ENCODE data around the gene ASB5.
A peak's percentile ranks its signal among the peaks of the same experiment; 100 is the strongest.

The ASB5 gene

GRCh38 chr4:176193938-176194337, 75.1 kb downstream of the ASB5 start:
- Histone ChIP-seq H3K27me3 (replicated peaks; ENCODE audit: control insufficient read depth, insufficient read depth, low read length) (no peaks in the 10 kb centered on the region), H3K36me3 (ENCODE audit: control insufficient read depth, insufficient read depth, low read length) (no peaks in the 10 kb centered on the region), H3K4me3 (replicated peaks; ENCODE audit: low read depth, low read length) (no peak overlapping the region)
- no peak for TF ChIP-seq CTCF (IDR thresholded peaks at IDR 0.05; ENCODE audit: insufficient read depth, low read length, poor library complexity, severe bottlenecking)
- DNase-seq (ENCODE audit: extremely low read depth, insufficient read length), result no peak

GRCh38 chr4:176193126-176193525, 75.9 kb downstream of the ASB5 start:
- Histone ChIP-seq H3K4me3 (replicated peaks; ENCODE audit: low read depth, low read length) (no peak overlapping the region), H3K27me3 (replicated peaks; ENCODE audit: control insufficient read depth, insufficient read depth, low read length) (no peaks in the 10 kb centered on the region), H3K36me3 (ENCODE audit: control insufficient read depth, insufficient read depth, low read length) (no peaks in the 10 kb centered on the region)
- TF ChIP-seq CTCF (IDR thresholded peaks at IDR 0.05; ENCODE audit: insufficient read depth, low read length, poor library complexity, severe bottlenecking), result no peak
- DNase-seq (ENCODE audit: extremely low read depth, insufficient read length), result no peak

GRCh38 chr4:176191974-176192373, 77.0 kb downstream of the ASB5 start:
- no peaks in the 10 kb centered on the region for H3K36me3 ChIP-seq (ENCODE audit: control insufficient read depth, insufficient read depth, low read length)
- no peaks in the 10 kb centered on the region for H3K27me3 ChIP-seq (replicated peaks; ENCODE audit: control insufficient read depth, insufficient read depth, low read length)
- H3K4me3 ChIP-seq (replicated peaks; ENCODE audit: low read depth, low read length), result no peak overlapping the region
- peak; percentile 12 for TF ChIP-seq CTCF (IDR thresholded peaks at IDR 0.05; ENCODE audit: insufficient read depth, low read length, poor library complexity, severe bottlenecking)
- DNase-seq (ENCODE audit: extremely low read depth, insufficient read length), result no peak

- H3K4me3 ChIP-seq (replicated peaks; ENCODE audit: low read depth, low read length), result no peak overlapping the region
- TF ChIP-seq CTCF (IDR thresholded peaks at IDR 0.05; ENCODE audit: insufficient read depth, low read length, poor library complexity, severe bottlenecking), result no peak
- DNase-seq (ENCODE audit: extremely low read depth, insufficient read length), result no peak
- no peaks in the 10 kb centered on the region for H3K27me3 ChIP-seq (replicated peaks; ENCODE audit: control insufficient read depth, insufficient read depth, low read length)
- H3K36me3 ChIP-seq (ENCODE audit: control insufficient read depth, insufficient read depth, low read length), result no peaks in the 10 kb centered on the region
Measured at GRCh38 chr4:176189891-176190795, 78.9 kb downstream of the ASB5 start.

GRCh38 chr4:176188654-176189053, 80.4 kb downstream of the ASB5 start:
- H3K27me3 ChIP-seq (replicated peaks; ENCODE audit: control insufficient read depth, insufficient read depth, low read length), result no peaks in the 10 kb centered on the region
- no peak overlapping the region for H3K4me3 ChIP-seq (replicated peaks; ENCODE audit: low read depth, low read length)
- H3K36me3 ChIP-seq (ENCODE audit: control insufficient read depth, insufficient read depth, low read length), result no peaks in the 10 kb centered on the region
- TF ChIP-seq CTCF (IDR thresholded peaks at IDR 0.05; ENCODE audit: insufficient read depth, low read length, poor library complexity, severe bottlenecking), result no peak
- DNase-seq (ENCODE audit: extremely low read depth, insufficient read length), result no peak

All from GM06990 (cell line).